Thyroid gland (tissue), 4 donors: Measurements from ENCODE around the gene STAT6. TPM values are rescaled to one million over a fixed set of nuclear protein-coding genes. Genes with fewer than 3 reads are reported as not detected.

ENCODE experiments used
- DNase-seq, 2 donors: peaks; one replicate each; pipeline ENCODE4 v3.0.0-alpha.2; 2019
- H3K27ac ChIP-seq, 3 donors: fragments of 200-600 bp; sonication (generic); 1 replicate in 2 of 3; 2 replicates in 1 of 3; pipeline ENCODE4 v1.5.1; 2016 to 2019; ENCODE audit warnings: mild to moderate bottlenecking in 1 of 3, moderate library complexity in 1 of 3
- H3K27me3 ChIP-seq: fragments of 200-600 bp; sonication (generic); one replicate; pipeline ENCODE4 v1.5.1; 2019
- H3K36me3 ChIP-seq, 2 donors: fragments of 200-600 bp; sonication (generic); one replicate each; pipeline ENCODE4 v1.5.1; 2016 to 2019
- H3K4me1 ChIP-seq, 2 donors: fragments of 200-600 bp; sonication (generic); one replicate each; pipeline ENCODE4 v1.5.1; 2017 to 2019
- H3K4me3 ChIP-seq, 3 donors: fragments of 200-600 bp; sonication (generic); replicated peaks in 1 of 3; 1 replicate in 2 of 3; 2 replicates in 1 of 3; pipeline ENCODE4 v1.5.1; 2016; ENCODE audit warnings: mild to moderate bottlenecking in 1 of 3
- H3K9me3 ChIP-seq: fragments of 200-600 bp; sonication (generic); one replicate; pipeline ENCODE4 v1.5.1; 2017
- POLR2A ChIP-seq, 2 donors: fragments of 450-650 bp; IDR thresholded peaks; one replicate each; pipeline ENCODE4 v1.6.1; 2017; ENCODE audit warnings: antibody characterized with exemption in 2 of 2, mild to moderate bottlenecking in 2 of 2, moderate library complexity in 1 of 2
- WGBS, 2 donors: methylation state at CpG; one replicate each; pipeline ENCODE4 v1.1.5; 2017; 5-methylcytosine and 5-hydroxymethylcytosine counted together
- intact Hi-C: fragments of 100-400 bp; cut with DNase I; formaldehyde crosslinking; loops from one replicate; pipeline ENCODE4 v1.15.1; 2023
- total RNA-seq, 4 donors: library from RNA; depleted of rRNA; stranded (reverse); fragments of >200 nt; gene quantifications; one replicate each; pipeline ENCODE4 v1.2.3, GENCODE V29; 2016
- TF ChIP-seq, protein P1 (sequence below), 6 experiments: fragments of 200-600 bp in 3 of 6; fragments of 450-650 bp in 3 of 6; sonication (generic) in 3 of 6; IDR thresholded peaks; one replicate each; pipeline ENCODE4 v1.5.1; 2016 to 2019; ENCODE audit warnings: antibody characterized with exemption in 6 of 6, mild to moderate bottlenecking in 2 of 6, inconsistent platforms in 1 of 6, moderate library complexity in 1 of 6

The STAT6 gene
- total RNA-seq, 4 donors from 2014 or later: 79.0 to 144 (median 89.8) TPM

DNA sequence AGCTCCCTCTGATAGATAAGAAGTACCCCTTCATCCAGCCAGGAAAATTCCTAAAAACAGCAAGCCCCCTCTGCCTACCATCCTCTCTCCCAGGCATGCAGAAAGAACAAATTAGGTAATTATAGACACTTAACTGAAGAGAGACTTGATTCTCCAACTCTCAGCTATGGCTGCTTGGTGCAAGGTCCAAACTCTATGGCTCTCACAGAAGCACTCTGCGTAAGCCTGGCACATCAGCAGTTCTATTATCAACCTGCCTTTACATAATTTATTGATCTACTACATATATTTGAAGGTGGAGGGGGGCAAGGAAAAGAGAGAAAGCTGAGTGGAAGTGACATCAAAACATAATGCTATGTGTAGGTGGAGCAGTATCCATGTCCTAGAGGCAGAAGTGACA is 60.2 kb downstream of the STAT6 start:
- intact Hi-C loops: no loop called here
- TF ChIP-seq, protein P1, sequence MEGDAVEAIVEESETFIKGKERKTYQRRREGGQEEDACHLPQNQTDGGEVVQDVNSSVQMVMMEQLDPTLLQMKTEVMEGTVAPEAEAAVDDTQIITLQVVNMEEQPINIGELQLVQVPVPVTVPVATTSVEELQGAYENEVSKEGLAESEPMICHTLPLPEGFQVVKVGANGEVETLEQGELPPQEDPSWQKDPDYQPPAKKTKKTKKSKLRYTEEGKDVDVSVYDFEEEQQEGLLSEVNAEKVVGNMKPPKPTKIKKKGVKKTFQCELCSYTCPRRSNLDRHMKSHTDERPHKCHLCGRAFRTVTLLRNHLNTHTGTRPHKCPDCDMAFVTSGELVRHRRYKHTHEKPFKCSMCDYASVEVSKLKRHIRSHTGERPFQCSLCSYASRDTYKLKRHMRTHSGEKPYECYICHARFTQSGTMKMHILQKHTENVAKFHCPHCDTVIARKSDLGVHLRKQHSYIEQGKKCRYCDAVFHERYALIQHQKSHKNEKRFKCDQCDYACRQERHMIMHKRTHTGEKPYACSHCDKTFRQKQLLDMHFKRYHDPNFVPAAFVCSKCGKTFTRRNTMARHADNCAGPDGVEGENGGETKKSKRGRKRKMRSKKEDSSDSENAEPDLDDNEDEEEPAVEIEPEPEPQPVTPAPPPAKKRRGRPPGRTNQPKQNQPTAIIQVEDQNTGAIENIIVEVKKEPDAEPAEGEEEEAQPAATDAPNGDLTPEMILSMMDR (IDR thresholded peaks at IDR 0.05): no peak
- no peak for TF ChIP-seq POLR2A (IDR thresholded peaks at IDR 0.05)
- Histone ChIP-seq H3K4me1 (no peaks in the 10 kb centered on the region), H3K27ac (no peak overlapping the region), H3K4me3 (no peak overlapping the region), H3K9me3 (no peaks in the 10 kb centered on the region), H3K27me3 (no peaks in the 10 kb centered on the region), H3K36me3 (no peaks in the 10 kb centered on the region)
- no peak for DNase-seq
- 91 to 100% methylated on average over 1 of the region's 1 CpG for WGBS, 2 donors

DNA sequence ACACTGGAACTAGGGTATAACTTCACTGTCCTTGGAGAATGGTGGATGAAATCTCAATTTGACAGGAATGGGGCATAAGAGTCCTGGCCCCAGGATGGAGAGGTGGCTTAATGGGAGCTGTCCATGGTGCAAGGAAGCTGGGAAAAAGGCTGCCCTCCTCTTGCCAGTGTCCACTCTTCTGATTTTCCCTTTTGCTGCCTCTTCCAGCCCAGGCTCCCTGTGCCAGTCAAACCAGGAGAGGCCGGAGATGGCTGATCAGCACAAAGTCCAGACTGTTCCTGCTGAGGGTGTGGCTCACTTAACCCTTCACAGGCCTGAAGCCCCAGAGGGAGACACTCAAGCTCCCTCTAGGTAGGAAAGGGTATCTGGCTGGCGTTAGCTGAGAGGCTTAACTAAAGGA is 61.3 kb downstream of the STAT6 start, which contains the start of gene MYO1A:
Gene MYO1A (minus strand): TSS at position 240 of the 400 bp plus-strand sequence. CDS start 1,806 bp downstream, outside the sequence.
- no peak for TF ChIP-seq POLR2A (IDR thresholded peaks at IDR 0.05)
- TF ChIP-seq, protein P1 (IDR thresholded peaks at IDR 0.05): no peak
- Histone ChIP-seq H3K4me3 (no peak within 1 kb of the TSS), H3K9me3 (no peaks in the 10 kb centered on the region), H3K36me3 (no peaks in the 10 kb centered on the region), H3K27me3 (no peaks in the 10 kb centered on the region), H3K4me1 (no peaks in the 10 kb centered on the region), H3K27ac (no peak within 1 kb of the TSS)
- no peak for DNase-seq
- WGBS, 2 donors: 39 to 41% methylated on average over 2 of the region's 2 CpGs
- intact Hi-C loops: no loop called here

DNA sequence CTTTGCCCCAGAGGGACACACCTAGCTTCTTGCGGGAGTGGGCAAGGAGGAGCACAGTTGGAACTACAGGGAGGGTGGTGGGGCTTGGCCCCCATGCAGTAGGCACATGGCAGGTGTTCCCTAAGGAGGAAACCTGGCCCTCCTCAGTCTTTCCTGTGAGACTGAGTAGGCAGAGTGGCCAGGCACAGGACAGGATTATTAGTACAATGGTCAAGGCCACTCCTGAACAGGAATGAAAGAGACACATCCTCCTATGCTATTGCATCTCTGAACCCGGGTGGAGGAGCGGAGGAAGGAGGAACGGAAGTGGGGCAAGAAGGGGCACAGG is 62.1 kb downstream of the STAT6 start:
- Histone ChIP-seq H3K27me3 (no peaks in the 10 kb centered on the region), H3K4me1 (no peaks in the 10 kb centered on the region), H3K4me3 (no peak overlapping the region), H3K36me3 (no peaks in the 10 kb centered on the region), H3K27ac (no peak overlapping the region), H3K9me3 (no peaks in the 10 kb centered on the region)
- intact Hi-C loops: no loop called here
- WGBS, 2 donors: 73 to 92% methylated on average over 4 of the region's 4 CpGs
- no peak for DNase-seq
- TF ChIP-seq, protein P1 (IDR thresholded peaks at IDR 0.05): no peak
- TF ChIP-seq POLR2A (IDR thresholded peaks at IDR 0.05): no peak

DNA sequence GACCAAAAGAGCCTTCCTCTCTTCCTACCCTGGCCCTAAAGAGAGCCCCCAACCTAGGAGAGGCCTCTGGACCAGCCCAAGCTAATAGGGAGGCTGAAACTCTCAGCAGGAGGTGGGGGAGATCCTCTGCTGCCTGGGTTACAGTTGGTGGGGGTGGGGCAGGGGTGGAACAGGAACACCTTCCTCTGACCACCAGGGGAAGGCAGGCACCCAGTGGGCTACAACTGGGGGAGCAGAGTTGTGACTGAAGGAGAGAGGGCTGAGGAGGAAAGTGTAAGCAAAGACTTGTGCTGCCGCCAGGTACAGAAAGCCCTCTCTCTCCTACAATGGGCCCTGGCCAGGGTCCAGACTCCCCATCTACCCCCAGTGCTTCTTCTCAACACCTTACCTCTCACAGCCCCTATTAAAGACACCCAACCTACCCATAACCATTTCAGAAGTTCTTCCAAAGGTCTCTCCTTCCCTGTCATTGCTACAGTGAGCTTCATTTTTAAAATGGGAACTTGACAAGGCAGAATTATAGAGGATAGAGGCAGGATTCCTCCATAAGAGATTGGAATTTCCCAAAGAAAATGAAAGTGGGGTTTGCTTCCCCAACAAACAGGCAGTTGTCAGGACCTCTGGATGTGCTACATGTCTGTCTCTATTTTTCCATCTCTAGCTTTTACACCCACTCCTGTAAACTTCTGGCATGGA is 62.6 kb downstream of the STAT6 start:
- Histone ChIP-seq H3K36me3 (no peaks in the 10 kb centered on the region), H3K27me3 (no peaks in the 10 kb centered on the region), H3K4me1 (no peaks in the 10 kb centered on the region), H3K9me3 (no peaks in the 10 kb centered on the region), H3K27ac (no peak overlapping the region), H3K4me3 (no peak overlapping the region)
- WGBS, 2 donors: 76 to 85% methylated on average over 1 of the region's 1 CpG
- DNase-seq: no peak
- intact Hi-C loops: no loop called here
- TF ChIP-seq, protein P1 (IDR thresholded peaks at IDR 0.05): no peak
- TF ChIP-seq POLR2A (IDR thresholded peaks at IDR 0.05): no peak

DNA sequence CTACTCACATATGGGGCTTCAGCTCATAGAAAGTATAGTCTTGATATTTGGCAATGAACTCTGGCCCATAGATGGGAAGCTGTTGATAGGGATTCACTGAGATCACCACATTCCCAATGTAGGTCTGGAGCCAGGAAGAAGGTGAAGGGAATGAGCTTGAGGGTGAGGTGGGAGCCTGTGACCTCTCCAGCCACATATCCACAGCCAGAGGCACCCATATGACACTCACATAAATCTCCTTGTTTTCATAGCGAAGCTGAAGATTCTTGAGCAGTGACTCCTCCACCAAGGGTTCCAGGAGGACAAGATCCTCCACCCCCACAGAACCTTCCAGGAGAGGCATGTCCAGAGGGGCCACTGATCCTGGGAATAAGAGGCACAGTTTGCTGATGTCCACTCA is 63.2 kb downstream of the STAT6 start:
- intact Hi-C loops: no loop called here
- H3K4me1 ChIP-seq: no peaks in the 10 kb centered on the region
- 100% methylated on average over 1 of the region's 1 CpG for WGBS, 2 donors
- no peaks in the 10 kb centered on the region for H3K36me3 ChIP-seq
- TF ChIP-seq, protein P1 (IDR thresholded peaks at IDR 0.05): no peak
- no peak for TF ChIP-seq POLR2A (IDR thresholded peaks at IDR 0.05)
- no peak overlapping the region for H3K27ac ChIP-seq
- DNase-seq: no peak
- H3K4me3 ChIP-seq: no peak overlapping the region
- no peaks in the 10 kb centered on the region for H3K27me3 ChIP-seq
- no peaks in the 10 kb centered on the region for H3K9me3 ChIP-seq
